GM18505 (cell line): ENCODE measurements around the gene MYO16.
"Not testable (repeated sequence)": the region's sequence is repeated elsewhere in the genome, so short reads cannot be mapped to it uniquely, and the experiment has no call there.

Experiments
- ATAC-seq: cut with Tn5 transposase; IDR thresholded peaks from one replicate; pipeline ENCODE4 v1.9.1; 2021; ENCODE audit not compliant: unreplicated experiment
- POLR2A ChIP-seq: IDR thresholded peaks from 4 replicates; pipeline ENCODE4 v1.6.1; 2011; ENCODE audit warnings: borderline replicate concordance; ENCODE audit not compliant: insufficient read depth, insufficient read length; ENCODE audit errors: extremely low read depth

The MYO16 gene

GRCh38 chr13:108860418-108860817 is 231.0 kb downstream of the MYO16 start:
- TF ChIP-seq POLR2A: no peak
- no peak for ATAC-seq

DNA sequence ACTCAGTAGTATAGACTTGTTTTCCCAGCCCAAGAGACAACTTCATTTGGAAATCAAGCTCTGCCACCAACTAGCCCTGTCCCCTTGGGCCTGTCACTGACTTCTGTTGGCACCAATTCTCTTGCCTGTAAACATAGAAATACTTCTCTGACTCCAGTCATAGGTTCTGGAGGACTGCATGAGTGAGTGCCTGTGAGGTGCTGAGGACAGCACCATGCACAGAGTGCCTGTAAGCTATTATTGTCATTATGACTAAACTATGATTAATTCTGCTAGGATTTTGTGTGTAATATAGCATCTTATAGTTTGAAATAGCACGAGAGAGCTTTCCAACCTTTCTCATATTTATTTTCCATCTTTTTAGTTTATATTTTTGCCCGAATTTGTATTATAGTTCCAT is 247.9 kb downstream of the MYO16 start:
- no peak for ATAC-seq
- TF ChIP-seq POLR2A: no peak

GRCh38 chr13:108878732-108879131 is 249.3 kb downstream of the MYO16 start:
- no peak for TF ChIP-seq POLR2A
- no peak for ATAC-seq

DNA sequence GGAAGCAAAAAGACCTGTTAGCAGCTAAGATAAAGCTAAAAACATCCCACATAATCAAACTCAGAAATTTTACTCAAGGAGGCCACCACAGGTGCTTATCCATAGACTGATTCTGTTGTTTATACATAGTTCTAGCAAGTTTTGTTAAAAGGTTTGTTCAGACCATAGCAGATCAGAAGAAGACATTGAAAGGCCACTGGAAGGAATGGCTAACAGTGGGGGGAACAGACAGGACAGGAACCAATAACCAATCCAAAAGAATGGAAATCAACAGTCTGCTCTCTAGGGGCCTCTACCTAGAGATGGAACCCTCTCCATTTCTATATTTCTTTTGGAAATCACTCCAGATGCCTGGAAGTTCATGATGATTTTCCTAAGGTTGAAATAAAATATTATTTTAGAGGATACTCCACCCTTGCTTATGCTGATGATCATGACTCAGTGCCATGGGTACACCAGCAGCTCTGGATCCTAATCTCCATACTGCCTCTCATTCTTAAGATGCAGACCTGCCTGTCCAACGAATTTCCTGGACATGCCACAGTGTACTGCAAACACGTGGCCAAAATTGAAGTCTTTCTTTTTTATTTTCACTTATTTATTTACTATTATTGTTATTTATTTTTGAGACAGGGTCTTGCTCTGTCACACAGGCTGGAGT is 260.0 kb downstream of the MYO16 start:
- TF ChIP-seq POLR2A: no peak

GRCh38 chr13:108895220-108895704 is 265.9 kb downstream of the MYO16 start:
- no peak for TF ChIP-seq POLR2A
- ATAC-seq: peak; percentile 48

More for the DNA sequence above, 260.0 kb downstream of the MYO16 start:
- no peak for ATAC-seq

DNA sequence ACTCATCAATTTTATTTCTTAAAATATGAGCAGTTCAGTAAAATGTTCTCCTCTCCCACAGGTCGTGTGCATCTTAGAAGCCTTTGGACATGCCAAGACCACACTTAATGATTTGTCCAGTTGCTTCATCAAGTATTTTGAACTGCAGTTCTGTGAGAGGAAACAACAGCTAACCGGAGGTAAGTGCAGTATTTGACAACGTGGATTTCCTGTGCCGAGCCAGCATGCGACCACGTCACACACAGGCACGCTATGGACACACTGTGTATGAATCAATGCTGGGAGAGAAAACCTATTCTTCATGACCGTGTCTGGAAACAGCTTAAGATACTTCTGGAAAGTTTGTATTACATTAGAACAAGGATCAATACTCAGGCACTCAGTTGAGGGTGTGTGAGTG is 268.5 kb downstream of the MYO16 start:
- no peak for ATAC-seq

GRCh38 chr13:108902405-108903155 is 273.2 kb downstream of the MYO16 start:
- ATAC-seq: no peak
- TF ChIP-seq POLR2A: no peak

More for the DNA sequence above, 268.5 kb downstream of the MYO16 start:
- TF ChIP-seq POLR2A: no peak

DNA sequence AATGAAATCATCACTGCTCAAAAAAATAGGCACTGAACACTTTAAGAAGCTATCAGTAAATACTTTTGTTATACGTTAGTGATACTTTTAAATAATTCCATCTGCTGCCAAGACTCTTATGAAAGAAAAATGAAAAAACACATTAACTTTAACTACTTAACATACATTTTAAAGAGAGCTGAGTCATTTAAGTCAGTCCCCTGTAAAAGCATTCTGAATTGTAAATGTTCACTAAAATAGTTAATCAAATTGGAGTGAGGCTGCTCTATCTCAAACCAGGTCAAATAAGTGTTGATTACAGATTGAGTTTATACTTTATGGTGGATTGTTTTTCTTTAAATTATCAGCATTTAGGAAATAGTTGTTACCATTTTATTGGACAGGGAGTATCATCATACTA is 274.2 kb downstream of the MYO16 start:
- no peak for TF ChIP-seq POLR2A
- ATAC-seq: no peak

DNA sequence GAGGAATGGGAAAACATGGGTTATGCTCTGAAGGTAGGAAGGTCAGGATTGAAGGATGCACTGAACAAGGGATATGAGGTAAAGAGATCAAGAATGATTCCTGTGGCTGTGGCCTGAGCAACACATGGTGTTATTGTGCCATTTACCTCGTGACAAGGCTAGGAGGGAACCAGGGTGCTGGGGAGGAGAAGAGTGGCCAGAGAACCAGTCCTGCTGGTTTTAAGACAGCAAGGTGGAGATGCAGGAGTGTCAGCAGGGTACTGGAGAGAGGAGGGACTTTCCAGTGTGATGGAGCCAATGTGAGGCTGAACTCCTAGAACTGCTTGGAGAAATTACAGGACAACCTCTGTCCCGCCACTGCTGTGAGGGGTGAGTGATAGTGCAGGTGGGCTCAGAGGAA is 282.4 kb downstream of the MYO16 start:
- TF ChIP-seq POLR2A: no peak
- no peak for ATAC-seq

DNA sequence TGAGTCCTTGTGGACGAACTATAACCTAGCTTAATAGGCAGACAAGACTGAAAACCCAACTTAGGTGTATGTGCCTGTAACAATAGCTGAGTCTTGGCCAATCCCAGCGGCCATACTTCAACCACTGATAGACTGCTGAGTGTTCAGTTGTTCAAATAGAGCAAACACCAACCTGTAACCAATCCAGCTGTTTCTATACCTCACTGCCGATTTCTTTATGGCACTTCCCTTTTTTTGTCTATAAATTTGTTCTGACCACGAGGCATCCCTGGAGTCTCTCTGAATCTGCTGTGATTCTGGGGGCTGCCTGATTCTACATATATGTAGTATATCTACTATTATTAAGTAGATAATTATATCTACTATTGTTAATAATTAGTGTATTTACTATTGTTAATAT is 284.3 kb downstream of the MYO16 start:
- not testable (repeated sequence) for ATAC-seq

GRCh38 chr13:108915095-108915633 is 285.8 kb downstream of the MYO16 start:
- TF ChIP-seq POLR2A: no peak
- peak; percentile 33 for ATAC-seq

DNA sequence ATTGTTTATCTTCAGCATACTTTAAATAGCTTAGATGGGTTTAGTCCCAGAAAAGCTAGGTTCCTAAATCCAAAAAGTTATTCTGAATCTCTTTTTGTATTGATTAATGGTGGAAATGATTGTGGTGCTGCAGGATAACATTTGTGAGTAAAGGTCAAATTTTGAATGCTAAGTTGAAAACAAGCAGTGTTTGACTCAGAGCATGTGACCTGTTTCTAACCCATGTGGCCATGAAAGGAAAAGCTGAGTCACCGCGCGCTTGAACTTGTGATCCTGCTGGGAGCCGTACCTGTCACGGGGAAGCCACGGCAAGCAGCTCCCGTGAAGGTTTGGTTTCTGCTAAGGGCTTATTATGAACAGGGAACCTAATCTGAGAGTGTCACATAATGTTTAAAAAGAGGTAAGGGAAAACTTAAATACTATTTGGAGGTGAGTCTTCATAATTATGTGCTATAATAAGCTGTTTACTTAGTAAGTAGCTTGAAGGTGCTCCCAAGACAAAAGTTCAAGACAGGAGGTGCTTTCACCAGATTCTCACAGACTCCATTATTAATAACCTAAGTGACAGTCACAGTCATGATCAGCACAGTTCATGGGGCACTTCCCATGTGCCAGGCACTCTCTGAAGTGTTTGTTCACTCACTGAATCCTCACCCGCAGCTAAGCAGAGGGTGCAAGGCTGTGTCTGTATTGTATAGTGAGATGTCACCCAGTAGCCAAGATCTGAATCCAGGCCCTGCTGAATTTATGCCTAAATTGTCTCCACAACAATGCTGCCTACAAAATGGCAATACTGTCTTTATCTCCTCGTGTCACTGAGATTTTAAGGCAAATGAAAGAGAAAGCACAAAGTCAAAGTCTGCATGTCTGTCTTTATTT is 286.5 kb downstream of the MYO16 start:
- ATAC-seq: peak; percentile 97
- TF ChIP-seq POLR2A: no peak

DNA sequence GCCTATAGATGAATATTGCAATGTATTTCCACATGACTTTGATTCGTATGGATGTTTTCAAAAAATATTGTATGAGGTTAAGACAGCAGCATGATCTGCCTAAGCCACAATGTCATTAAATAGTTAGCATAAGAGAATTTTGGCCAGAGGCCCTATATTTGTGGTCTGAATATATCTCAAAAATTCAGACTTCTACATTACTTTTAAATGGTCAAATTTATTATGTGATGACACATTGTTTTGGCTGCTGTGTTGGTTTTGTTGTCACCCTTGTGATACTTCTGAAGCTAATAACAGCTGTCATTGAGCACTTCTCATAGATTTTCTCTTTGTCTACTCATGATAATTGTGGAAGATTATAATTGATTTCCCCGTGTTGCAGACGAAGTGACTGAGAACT is 288.2 kb downstream of the MYO16 start:
- no peak for TF ChIP-seq POLR2A
- no peak for ATAC-seq
